GM12864 (cell line): ENCODE results near the gene HSPB6.
A peak's percentile ranks its signal among the peaks of the same experiment; 100 is the strongest.

Experiments used
- DNase-seq: peaks from one replicate; pipeline ENCODE4 v3.0.0-alpha.2; 2011; ENCODE audit warnings: low read depth
- H3K4me3 ChIP-seq: 2 replicates; pipeline ENCODE4 v1.5.1; 2011; ENCODE audit warnings: mild to moderate bottlenecking, low read depth, low read length, control low read depth
- CTCF ChIP-seq: IDR thresholded peaks from 2 replicates; pipeline ENCODE4 v1.5.1; 2011; ENCODE audit warnings: low read depth, mild to moderate bottlenecking, moderate library complexity, low read length, control low read depth, inconsistent platforms; ENCODE audit errors: missing control alignments

HSPB6 gene

GRCh38 chr19:35715355-35715809 lies 41.4 kb downstream of the HSPB6 start:
- no peak for TF ChIP-seq CTCF
- DNase-seq: no peak
- peak overlapping the region; percentile 89 for H3K4me3 ChIP-seq

- peak; percentile 56 for TF ChIP-seq CTCF
- no peak for DNase-seq
- H3K4me3 ChIP-seq: peak overlapping the region; percentile 89
Observed at GRCh38 chr19:35714601-35715354, 42.1 kb downstream of the HSPB6 start.

- H3K4me3 ChIP-seq: peak overlapping the region; percentile 89
- no peak for TF ChIP-seq CTCF
- DNase-seq: no peak
Observed at GRCh38 chr19:35713904-35714495, 42.8 kb downstream of the HSPB6 start.

- TF ChIP-seq CTCF: peak; percentile 2
- peak overlapping the region; percentile 89 for H3K4me3 ChIP-seq
- no peak for DNase-seq
Observed at GRCh38 chr19:35713506-35713850, 43.4 kb downstream of the HSPB6 start.

- no peak for TF ChIP-seq CTCF
- DNase-seq: peak; percentile 78
- H3K4me3 ChIP-seq: peak overlapping the region; percentile 89
Observed at GRCh38 chr19:35712567-35713505, 44.0 kb downstream of the HSPB6 start.

- DNase-seq: peak; percentile 88
- TF ChIP-seq CTCF: no peak
- peak overlapping the region; percentile 42 for H3K4me3 ChIP-seq
Observed at GRCh38 chr19:35710784-35711723, 45.8 kb downstream of the HSPB6 start.
